ENCODE results near the gene SMIM11.

Gene SMIM11

DNA sequence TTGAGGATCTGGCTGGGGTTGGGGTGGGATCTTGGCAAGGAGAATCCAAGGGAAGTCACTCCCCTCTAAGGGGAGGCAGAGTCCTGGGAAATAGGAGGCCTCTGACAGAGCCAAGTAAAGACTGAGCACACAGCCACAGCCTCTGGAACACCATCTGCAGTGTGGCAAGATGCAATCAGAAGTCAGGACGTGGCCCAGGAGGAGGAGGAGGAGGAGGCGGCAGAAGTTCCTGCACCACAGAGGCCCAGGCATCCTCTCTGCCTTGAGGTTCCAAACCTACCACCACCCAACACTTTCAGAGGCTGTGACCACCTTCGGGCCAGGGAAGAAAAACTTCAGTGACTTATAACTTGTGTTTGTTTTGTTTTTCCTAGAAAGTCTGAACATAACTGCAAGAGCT is 35.2 kb upstream of the SMIM11 start:
- Histone ChIP-seq H3K27me3 (ENCODE audit: control insufficient read depth, insufficient read depth, low read length) (no peaks in the 10 kb centered on the region), H3K27ac (ENCODE audit: low read length) (no peak overlapping the region), H3K4me3 (ENCODE audit: low read length) (no peak overlapping the region), H3K4me1 (ENCODE audit: control insufficient read depth, insufficient read depth, low read length) (no peaks in the 10 kb centered on the region), H3K9me3 (ENCODE audit: control insufficient read depth, insufficient read depth, low read length) (no peaks in the 10 kb centered on the region), H3K36me3 (ENCODE audit: control insufficient read depth, insufficient read depth, low read length) (no peaks in the 10 kb centered on the region)
- DNase-seq (ENCODE audit: low read depth, low spot score) = no peak
- WGBS (ENCODE audit: insufficient coverage, insufficient read length) = no CpG with 5 or more reads among the region's 3 CpGs

- Histone ChIP-seq H3K4me3 (ENCODE audit: low read length) (no peak overlapping the region), H3K4me1 (ENCODE audit: control insufficient read depth, insufficient read depth, low read length) (no peaks in the 10 kb centered on the region), H3K9me3 (ENCODE audit: control insufficient read depth, insufficient read depth, low read length) (no peaks in the 10 kb centered on the region), H3K27me3 (ENCODE audit: control insufficient read depth, insufficient read depth, low read length) (no peaks in the 10 kb centered on the region), H3K36me3 (ENCODE audit: control insufficient read depth, insufficient read depth, low read length) (no peaks in the 10 kb centered on the region), H3K27ac (ENCODE audit: low read length) (no peak overlapping the region)
- WGBS (ENCODE audit: insufficient coverage, insufficient read length) = no CpG with 5 or more reads among the region's 5 CpGs
- no peak for DNase-seq (ENCODE audit: low read depth, low spot score)
These were observed 32.8 kb upstream of the SMIM11 start for GRCh38 chr21:34342476-34342875.

DNA sequence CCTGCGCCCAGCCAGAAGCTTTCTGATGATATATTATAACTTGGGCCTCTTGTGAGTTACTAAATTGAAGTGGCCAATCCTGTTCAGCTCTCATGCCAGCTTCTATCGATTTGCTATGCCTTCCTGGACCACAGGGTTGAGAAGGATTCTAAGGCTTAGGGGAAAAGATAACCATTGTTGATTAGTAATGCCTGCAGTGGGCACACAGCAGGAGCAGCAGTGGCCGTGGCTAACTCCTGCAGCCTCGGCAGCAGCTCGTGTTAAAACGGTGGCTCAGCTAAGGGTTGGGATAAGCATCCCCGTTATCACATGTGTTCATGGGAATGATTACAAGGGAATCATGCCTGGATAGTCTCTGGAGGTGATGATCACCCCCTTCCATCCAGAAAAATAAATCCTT is 32.0 kb upstream of the SMIM11 start:
- no peaks in the 10 kb centered on the region for H3K4me1 ChIP-seq (ENCODE audit: control insufficient read depth, insufficient read depth, low read length)
- WGBS (ENCODE audit: insufficient coverage, insufficient read length) = no CpG with 5 or more reads among the region's 7 CpGs
- no peaks in the 10 kb centered on the region for H3K36me3 ChIP-seq (ENCODE audit: control insufficient read depth, insufficient read depth, low read length)
- H3K27me3 ChIP-seq (ENCODE audit: control insufficient read depth, insufficient read depth, low read length) = no peaks in the 10 kb centered on the region
- DNase-seq (ENCODE audit: low read depth, low spot score) = no peak
- H3K4me3 ChIP-seq (ENCODE audit: low read length) = no peak overlapping the region
- H3K9me3 ChIP-seq (ENCODE audit: control insufficient read depth, insufficient read depth, low read length) = no peaks in the 10 kb centered on the region
- no peak overlapping the region for H3K27ac ChIP-seq (ENCODE audit: low read length)

GRCh38 chr21:34343838-34344381 is 31.4 kb upstream of the SMIM11 start:
- Histone ChIP-seq H3K27ac (ENCODE audit: low read length) (no peak overlapping the region), H3K36me3 (ENCODE audit: control insufficient read depth, insufficient read depth, low read length) (no peaks in the 10 kb centered on the region), H3K27me3 (ENCODE audit: control insufficient read depth, insufficient read depth, low read length) (no peaks in the 10 kb centered on the region), H3K9me3 (ENCODE audit: control insufficient read depth, insufficient read depth, low read length) (no peaks in the 10 kb centered on the region), H3K4me3 (ENCODE audit: low read length) (no peak overlapping the region), H3K4me1 (ENCODE audit: control insufficient read depth, insufficient read depth, low read length) (no peaks in the 10 kb centered on the region)
- no CpG with 5 or more reads among the region's 14 CpGs for WGBS (ENCODE audit: insufficient coverage, insufficient read length)
- no peak for DNase-seq (ENCODE audit: low read depth, low spot score)

DNA sequence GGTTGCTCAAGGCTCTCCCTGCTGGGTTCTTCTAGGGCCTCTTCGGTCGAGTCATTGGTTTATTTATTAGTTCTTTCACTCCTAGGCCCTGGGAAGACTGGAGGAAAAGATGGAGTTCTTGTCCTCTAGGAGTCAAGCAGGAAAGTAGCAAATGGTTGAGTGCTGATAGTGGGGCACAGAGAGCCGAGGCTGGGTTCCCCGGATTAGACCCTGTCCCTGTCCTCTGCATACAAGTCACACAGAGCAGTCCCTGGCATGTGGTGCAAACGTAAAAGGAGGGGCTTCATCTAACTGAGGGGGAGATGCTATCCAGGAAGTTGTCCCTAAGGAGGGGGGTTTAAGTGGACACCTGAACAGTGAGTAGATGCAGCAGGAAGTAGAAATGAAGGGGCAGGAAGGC is 30.7 kb upstream of the SMIM11 start:
- no peak for DNase-seq (ENCODE audit: low read depth, low spot score)
- H3K27me3 ChIP-seq (ENCODE audit: control insufficient read depth, insufficient read depth, low read length) = no peaks in the 10 kb centered on the region
- H3K9me3 ChIP-seq (ENCODE audit: control insufficient read depth, insufficient read depth, low read length) = no peaks in the 10 kb centered on the region
- no peak overlapping the region for H3K4me3 ChIP-seq (ENCODE audit: low read length)
- H3K4me1 ChIP-seq (ENCODE audit: control insufficient read depth, insufficient read depth, low read length) = no peaks in the 10 kb centered on the region
- H3K36me3 ChIP-seq (ENCODE audit: control insufficient read depth, insufficient read depth, low read length) = no peaks in the 10 kb centered on the region
- WGBS (ENCODE audit: insufficient coverage, insufficient read length) = no CpG with 5 or more reads among the region's 5 CpGs
- H3K27ac ChIP-seq (ENCODE audit: low read length) = no peak overlapping the region

- no peaks in the 10 kb centered on the region for H3K4me1 ChIP-seq (ENCODE audit: control insufficient read depth, insufficient read depth, low read length)
- no CpG with 5 or more reads among the region's 15 CpGs for WGBS (ENCODE audit: insufficient coverage, insufficient read length)
- no peaks in the 10 kb centered on the region for H3K27me3 ChIP-seq (ENCODE audit: control insufficient read depth, insufficient read depth, low read length)
- H3K27ac ChIP-seq (ENCODE audit: low read length) = no peak overlapping the region
- no peak for DNase-seq (ENCODE audit: low read depth, low spot score)
- no peaks in the 10 kb centered on the region for H3K9me3 ChIP-seq (ENCODE audit: control insufficient read depth, insufficient read depth, low read length)
- no peaks in the 10 kb centered on the region for H3K36me3 ChIP-seq (ENCODE audit: control insufficient read depth, insufficient read depth, low read length)
- no peak overlapping the region for H3K4me3 ChIP-seq (ENCODE audit: low read length)
These were observed 30.0 kb upstream of the SMIM11 start for GRCh38 chr21:34345091-34345871.

GRCh38 chr21:34345892-34346291 is 29.4 kb upstream of the SMIM11 start:
- Histone ChIP-seq H3K9me3 (ENCODE audit: control insufficient read depth, insufficient read depth, low read length) (no peaks in the 10 kb centered on the region), H3K4me3 (ENCODE audit: low read length) (no peak overlapping the region), H3K4me1 (ENCODE audit: control insufficient read depth, insufficient read depth, low read length) (no peaks in the 10 kb centered on the region), H3K27me3 (ENCODE audit: control insufficient read depth, insufficient read depth, low read length) (no peaks in the 10 kb centered on the region), H3K27ac (ENCODE audit: low read length) (no peak overlapping the region), H3K36me3 (ENCODE audit: control insufficient read depth, insufficient read depth, low read length) (no peaks in the 10 kb centered on the region)
- DNase-seq (ENCODE audit: low read depth, low spot score) = no peak
- WGBS (ENCODE audit: insufficient coverage, insufficient read length) = no CpG with 5 or more reads among the region's 10 CpGs

- Histone ChIP-seq H3K36me3 (ENCODE audit: control insufficient read depth, insufficient read depth, low read length) (no peaks in the 10 kb centered on the region), H3K27ac (ENCODE audit: low read length) (no peak overlapping the region), H3K9me3 (ENCODE audit: control insufficient read depth, insufficient read depth, low read length) (no peaks in the 10 kb centered on the region), H3K4me3 (ENCODE audit: low read length) (no peak overlapping the region), H3K27me3 (ENCODE audit: control insufficient read depth, insufficient read depth, low read length) (no peaks in the 10 kb centered on the region), H3K4me1 (ENCODE audit: control insufficient read depth, insufficient read depth, low read length) (no peaks in the 10 kb centered on the region)
- no peak for DNase-seq (ENCODE audit: low read depth, low spot score)
- WGBS (ENCODE audit: insufficient coverage, insufficient read length) = no CpG with 5 or more reads among the region's 5 CpGs
These were observed 26.3 kb upstream of the SMIM11 start for GRCh38 chr21:34348890-34349519.

DNA sequence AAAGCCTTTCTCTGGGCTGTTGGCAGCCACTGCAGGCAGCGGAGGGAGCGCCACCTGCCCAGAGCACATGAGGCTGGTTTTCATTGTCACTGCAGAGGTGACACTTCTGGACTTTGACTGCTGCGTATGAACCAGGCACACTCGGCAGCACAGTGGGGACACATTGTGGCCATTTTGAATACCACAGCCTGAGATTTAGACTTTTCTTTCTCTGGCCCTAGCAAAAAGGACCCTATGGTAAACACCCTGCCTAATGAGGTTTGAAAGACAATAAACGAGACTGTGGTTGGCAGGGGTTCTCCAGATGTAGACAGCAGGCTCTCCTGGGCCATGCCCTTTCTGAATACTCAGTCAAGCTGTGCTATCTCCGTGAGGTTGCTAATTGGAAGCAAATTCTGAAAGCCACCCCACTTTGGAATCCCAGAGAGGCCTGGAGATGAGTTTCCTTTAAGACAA is 23.5 kb upstream of the SMIM11 start:
- Histone ChIP-seq H3K9me3 (ENCODE audit: control insufficient read depth, insufficient read depth, low read length) (no peaks in the 10 kb centered on the region), H3K27ac (ENCODE audit: low read length) (no peak overlapping the region), H3K36me3 (ENCODE audit: control insufficient read depth, insufficient read depth, low read length) (no peaks in the 10 kb centered on the region), H3K4me1 (ENCODE audit: control insufficient read depth, insufficient read depth, low read length) (no peaks in the 10 kb centered on the region), H3K4me3 (ENCODE audit: low read length) (no peak overlapping the region), H3K27me3 (ENCODE audit: control insufficient read depth, insufficient read depth, low read length) (no peaks in the 10 kb centered on the region)
- peak; percentile 29 for DNase-seq (ENCODE audit: low read depth, low spot score)
- WGBS (ENCODE audit: insufficient coverage, insufficient read length) = no CpG with 5 or more reads among the region's 6 CpGs

DNA sequence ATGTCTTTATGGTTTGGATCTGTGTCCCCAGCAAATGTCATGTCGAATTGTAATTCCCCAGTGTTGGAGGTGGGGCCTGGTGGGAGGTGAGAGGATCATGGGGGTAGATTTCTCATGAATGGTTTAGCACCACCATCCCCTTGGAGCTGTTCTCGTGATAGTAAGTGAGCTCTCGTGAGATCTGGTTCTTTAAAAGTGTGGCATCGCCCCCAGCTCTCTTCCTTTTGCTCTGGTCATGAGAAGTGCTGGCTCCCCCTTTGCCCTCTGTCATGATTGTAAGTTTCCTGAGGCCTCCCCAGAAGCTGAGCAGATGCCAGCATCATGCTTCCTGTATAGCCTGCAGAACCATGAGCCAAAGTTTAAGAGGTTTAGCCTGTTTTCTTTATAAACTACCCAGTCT is 22.8 kb upstream of the SMIM11 start:
- no peaks in the 10 kb centered on the region for H3K9me3 ChIP-seq (ENCODE audit: control insufficient read depth, insufficient read depth, low read length)
- H3K36me3 ChIP-seq (ENCODE audit: control insufficient read depth, insufficient read depth, low read length) = no peaks in the 10 kb centered on the region
- H3K27me3 ChIP-seq (ENCODE audit: control insufficient read depth, insufficient read depth, low read length) = no peaks in the 10 kb centered on the region
- no peak overlapping the region for H3K4me3 ChIP-seq (ENCODE audit: low read length)
- H3K27ac ChIP-seq (ENCODE audit: low read length) = no peak overlapping the region
- no peak for DNase-seq (ENCODE audit: low read depth, low spot score)
- no CpG with 5 or more reads among the region's 4 CpGs for WGBS (ENCODE audit: insufficient coverage, insufficient read length)
- H3K4me1 ChIP-seq (ENCODE audit: control insufficient read depth, insufficient read depth, low read length) = no peaks in the 10 kb centered on the region
